Endothelial cell of umbilical vein (primary cell): ENCODE results near the gene TTC31. TPM values are rescaled to one million over a fixed set of nuclear protein-coding genes. Genes with fewer than 3 reads are reported as not detected.
"Not testable (repeated sequence)": the region's sequence is repeated elsewhere in the genome, so short reads cannot be mapped to it uniquely, and the experiment has no call there.

Source experiments
- BruUV-seq: library from RNA; stranded (reverse); fragments of 400-500 nt; replicated peaks from 2 replicates; lab custom pipeline; 2021; lab: Mats Ljungman, UMichigan
- CTCF ChIA-PET: fragments of 300-600, 350-600 bp; sonication (Branson Sonifier 250); formaldehyde crosslinking; loops from one replicate; lab custom pipeline; 2021; ENCODE audit warnings: antibody characterized with exemption, inconsistent platforms; lab: Charles Lee
- POLR2A ChIA-PET: fragments of 300-600, 350-600 bp; sonication (Branson Sonifier 250); formaldehyde crosslinking; loops from one replicate; lab custom pipeline; 2021; ENCODE audit warnings: antibody characterized with exemption, inconsistent platforms; lab: Charles Lee
- DNase-seq: peaks from one replicate; pipeline ENCODE4 v3.0.0-alpha.2; 2011; ENCODE audit warnings: low read depth, low spot score
- FAIRE-seq: peaks from 2 replicates; lab custom pipeline; 2011; peaks lifted over from hg19 to GRCh38; lab: Jason Lieb, UNC
- H2AFZ ChIP-seq: 2 replicates; pipeline ENCODE4 v1.6.0; 2012; ENCODE audit warnings: low read depth, low read length, control low read depth, inconsistent platforms
- H3K27ac ChIP-seq: 2 replicates; pipeline ENCODE4 v1.5.1; 2011; ENCODE audit warnings: low read depth, mild to moderate bottlenecking, control low read depth, low read length, moderate library complexity; ENCODE audit not compliant: insufficient read depth
- H3K27me3 ChIP-seq, 2 experiments: 2 replicates each; pipeline versions ENCODE4 v1.6.0 to v1.6.1; 2011; ENCODE audit warnings: low read length in 2 of 2, mixed read lengths in 1 of 2; ENCODE audit not compliant: control insufficient read depth in 2 of 2, insufficient read depth in 2 of 2
- H3K36me3 ChIP-seq, 2 experiments: 2 replicates in 1 of 2; 3 replicates in 1 of 2; pipeline ENCODE4 v1.5.1; 2011; ENCODE audit warnings: low read length in 2 of 2, mild to moderate bottlenecking in 1 of 2, moderate library complexity in 1 of 2; ENCODE audit not compliant: control insufficient read depth in 2 of 2, insufficient read depth in 2 of 2; ENCODE audit errors: extremely low read depth in 1 of 2
- H3K4me1 ChIP-seq: 3 replicates; pipeline ENCODE4 v1.5.1; 2011; ENCODE audit warnings: mild to moderate bottlenecking, low read length; ENCODE audit not compliant: control insufficient read depth, insufficient read depth; ENCODE audit errors: extremely low read depth
- H3K4me2 ChIP-seq: 2 replicates; pipeline ENCODE4 v1.6.1; 2011; ENCODE audit warnings: low read length, control low read depth, mixed read lengths; ENCODE audit not compliant: insufficient read depth
- H3K4me3 ChIP-seq, 3 experiments: fragments of 200-600 bp in 1 of 3; sonication (generic), shearing (Covaris generic) in 1 of 3; replicated peaks in 1 of 3; 2 replicates each; pipeline ENCODE4 v1.5.1; 2011 to 2016; ENCODE audit warnings: control low read depth in 3 of 3, low read length in 3 of 3, mild to moderate bottlenecking in 2 of 3, inconsistent platforms in 1 of 3, low read depth in 1 of 3, moderate library complexity in 1 of 3; ENCODE audit not compliant: insufficient read depth in 1 of 3
- H3K79me2 ChIP-seq: 2 replicates; pipeline ENCODE4 v1.6.0; 2012; ENCODE audit warnings: low read length, inconsistent platforms; ENCODE audit not compliant: control insufficient read depth, insufficient read depth
- H3K9ac ChIP-seq: replicated peaks from 2 replicates; pipeline ENCODE3; 2011; ENCODE audit warnings: low read length, control low read depth; ENCODE audit not compliant: insufficient read depth; ENCODE audit errors: extremely low read depth
- H3K9me1 ChIP-seq: replicated peaks from 3 replicates; pipeline ENCODE4 v1.6.0; 2011; ENCODE audit warnings: mild to moderate bottlenecking, low read length; ENCODE audit not compliant: control insufficient read depth, insufficient read depth; ENCODE audit errors: extremely low read depth
- H3K9me3 ChIP-seq: replicated peaks from 2 replicates; pipeline ENCODE4 v1.5.1; 2012; ENCODE audit warnings: low read length, inconsistent platforms; ENCODE audit not compliant: control insufficient read depth, insufficient read depth
- H4K20me1 ChIP-seq: replicated peaks from 2 replicates; pipeline ENCODE3; 2011; ENCODE audit warnings: mild to moderate bottlenecking, low read length; ENCODE audit not compliant: control insufficient read depth, insufficient read depth; ENCODE audit errors: extremely low read depth
- CTCF ChIP-seq, 2 donors: IDR thresholded peaks; 1 replicate in 1 of 2; 2 replicates in 1 of 2; pipeline ENCODE4 v1.5.1; 2011; ENCODE audit warnings: low read length in 2 of 2, mild to moderate bottlenecking in 2 of 2, moderate library complexity in 2 of 2, control low read depth in 1 of 2, inconsistent platforms in 1 of 2, low read depth in 1 of 2; ENCODE audit not compliant: insufficient read depth in 1 of 2; ENCODE audit errors: extremely low read depth in 1 of 2
- EZH2 ChIP-seq: IDR thresholded peaks from 2 replicates; pipeline ENCODE4 v1.6.1; 2012; ENCODE audit warnings: borderline replicate concordance, low read depth, mild to moderate bottlenecking, moderate library complexity, low read length, inconsistent platforms; ENCODE audit not compliant: severe bottlenecking
- FOS ChIP-seq: IDR thresholded peaks from 2 replicates; pipeline ENCODE4 v1.6.1; 2011; ENCODE audit warnings: mild to moderate bottlenecking, low read length, moderate library complexity, borderline replicate concordance; ENCODE audit not compliant: insufficient read depth
- GATA2 ChIP-seq: IDR thresholded peaks from 2 replicates; pipeline ENCODE4 v1.7.0; 2011; ENCODE audit warnings: low read depth, mild to moderate bottlenecking, moderate library complexity, mixed read lengths, low read length; ENCODE audit not compliant: insufficient read length, insufficient read depth
- JUN ChIP-seq: IDR thresholded peaks from 2 replicates; pipeline ENCODE4 v1.6.1; 2011; ENCODE audit warnings: borderline replicate concordance, low read depth; ENCODE audit not compliant: insufficient read length, insufficient read depth
- MAX ChIP-seq: IDR thresholded peaks from 2 replicates; pipeline ENCODE4 v1.6.1; 2011; ENCODE audit not compliant: insufficient read depth, insufficient read length
- MYC ChIP-seq: IDR thresholded peaks from one replicate; pipeline ENCODE4 v1.6.1; 2011; ENCODE audit warnings: mild to moderate bottlenecking, low read depth, low read length
- POLR2A ChIP-seq: IDR thresholded peaks from 2 replicates; pipeline ENCODE4 v1.6.1; 2012; ENCODE audit warnings: low read depth, mild to moderate bottlenecking, control low read depth, low read length
- POLR2AphosphoS5 ChIP-seq: IDR thresholded peaks from 2 replicates; pipeline ENCODE4 v1.6.1; 2012; ENCODE audit warnings: low read depth, mild to moderate bottlenecking, control low read depth, low read length, moderate library complexity; ENCODE audit not compliant: insufficient read depth
- dilution Hi-C: fragments of 300-500 bp; cut with MboI; formaldehyde crosslinking; loops from one replicate; pipeline ENCODE4 v1.15.0; 2019; ENCODE audit warnings: low sequenced_read_pairs; ENCODE audit not compliant: extremely low pct_ligation_motif_present
- intact Hi-C: fragments of 100-400 bp; cut with micrococcal nuclease; formaldehyde crosslinking; loops from one replicate; pipeline ENCODE4 v1.10.0; 2022
- polyA plus RNA-seq, 4 experiments: library from polyadenylated mRNA; depleted of rRNA in 3 of 4; stranded (reverse) in 3 of 4; unstranded in 1 of 4; fragments of >200 nt; gene quantifications; 2 replicates each; pipeline versions ENCODE4 v1.2.1 to v1.2.3, GENCODE V29; 2011 to 2012; ENCODE audit warnings: missing spikeins in 1 of 4
- total RNA-seq: library from RNA; stranded (reverse); gene quantifications from 2 replicates; pipeline ENCODE4 v1.2.3, GENCODE V29; 2021

Gene TTC31
- total and polyA plus RNA-seq, 2 donors (not counting 3 experiments of a cell fraction or from before 2014, with no cell fraction given): 20.1 to 24.1 TPM

GRCh38 chr2:74464406-74464805, 18.5 kb upstream of the TTC31 start:
- H3K9me1 ChIP-seq: no peaks in the 10 kb centered on the region
- H3K4me3 ChIP-seq: peak overlapping the region; percentile 44 to 86 (median 69)
- TF ChIP-seq MYC: no peak
- TF ChIP-seq POLR2A: no peak
- TF ChIP-seq EZH2: no peak
- no peak for TF ChIP-seq JUN
- no peak for TF ChIP-seq POLR2AphosphoS5
- no peak for TF ChIP-seq FOS
- no peak for TF ChIP-seq MAX
- no peak for TF ChIP-seq CTCF (IDR thresholded peaks at IDR 0.05; ENCODE audit: extremely low read depth in 1 of 2, insufficient read depth in 1 of 2, low read depth in 1 of 2, low read length in 2 of 2)
- no peak for TF ChIP-seq GATA2
- dilution Hi-C loops: no loop called here
- no peak overlapping the region for H3K27ac ChIP-seq
- no peaks in the 10 kb centered on the region for H3K9me3 ChIP-seq
- peaks cover 0 to 12% of the 10 kb centered on the region in 2 experiments for H3K36me3 ChIP-seq
- intact Hi-C loops: no loop called here
- H3K4me1 ChIP-seq: peaks cover 10% of the 10 kb centered on the region
- H2AFZ ChIP-seq: peak overlapping the region; percentile 65
- no peaks in the 10 kb centered on the region for H3K27me3 ChIP-seq
- H3K4me2 ChIP-seq: peak overlapping the region; percentile 81
- peak overlapping the region; percentile 29 for H3K9ac ChIP-seq
- no peak for FAIRE-seq
- ChIA-PET POLR2A (no interaction called here), CTCF (interaction anchor here (1.0 to 1.7 kb wide), 5 partner anchors 10 to 124 kb away, joined by 3 to 5 read pairs (median 3); no protein-coding TSS in a partner anchor)
- H3K79me2 ChIP-seq: peaks cover 14% of the 10 kb centered on the region
- no peaks in the 10 kb centered on the region for H4K20me1 ChIP-seq
- BruUV-seq: no TSS peak
- DNase-seq: peak; percentile 27

GRCh38 chr2:74470742-74471141, 12.1 kb upstream of the TTC31 start:
- CTCF ChIA-PET: interaction anchor here (1.2 kb wide), 1 partner anchor 62 kb away, joined by 5 read pairs; no protein-coding TSS in a partner anchor
- intact Hi-C loops: not testable (repeated sequence)

More at GRCh38 chr2:74470742-74471141, 12.1 kb upstream of the TTC31 start:
- H3K9me3 ChIP-seq, FAIRE-seq, H3K27me3 ChIP-seq, H2AFZ ChIP-seq, H3K27ac ChIP-seq, H3K36me3 ChIP-seq, H3K9ac ChIP-seq, POLR2A ChIA-PET, BruUV-seq, H3K79me2 ChIP-seq, dilution Hi-C loops, DNase-seq, H3K9me1 ChIP-seq, H3K4me2 ChIP-seq, H4K20me1 ChIP-seq, H3K4me3 ChIP-seq: not testable (repeated sequence)
- peaks cover 17% of the 10 kb centered on the region for H3K4me1 ChIP-seq
